H1 (cell line): ENCODE measurements around the gene ITGA6. TPM values are rescaled to one million over a fixed set of nuclear protein-coding genes. Genes with fewer than 3 reads are reported as not detected.

ENCODE experiments used
- CTCF ChIA-PET: fragments of 300-600 bp; sonication (Branson Sonifier 250); formaldehyde crosslinking; loops from one replicate; lab custom pipeline; 2021; ENCODE audit not compliant: partially characterized antibody; lab: Charles Lee
- POLR2A ChIA-PET: fragments of 300-600 bp; sonication (Branson Sonifier 250); formaldehyde crosslinking; loops from one replicate; lab custom pipeline; 2021; ENCODE audit warnings: inconsistent platforms; ENCODE audit not compliant: partially characterized antibody; lab: Charles Lee
- DNase-seq, 2 experiments: peaks; one replicate each; pipeline versions ENCODE4 v3.0.0 to v3.0.0-alpha.2; 2010 to 2022; ENCODE audit warnings: low spot score in 2 of 2, low read depth in 1 of 2, mixed read lengths in 1 of 2
- FAIRE-seq: peaks from 2 replicates; lab custom pipeline; 2011; peaks lifted over from hg19 to GRCh38; lab: Jason Lieb, UNC
- H2AFZ ChIP-seq: 2 replicates; pipeline ENCODE4 v1.8.1; 2012; ENCODE audit warnings: low read length, inconsistent platforms
- H2AK5ac ChIP-seq: 2 replicates; pipeline ENCODE4 v1.6.1; 2013; ENCODE audit warnings: low read depth, low read length
- H2BK120ac ChIP-seq: replicated peaks from 2 replicates; pipeline ENCODE3; 2013; ENCODE audit warnings: low read depth, low read length, inconsistent platforms
- H2BK12ac ChIP-seq: 2 replicates; pipeline ENCODE4 v1.6.1; 2013; ENCODE audit warnings: low read depth, low read length
- H2BK15ac ChIP-seq: 2 replicates; pipeline ENCODE4 v1.6.1; 2013; ENCODE audit warnings: low read length
- H2BK20ac ChIP-seq: 2 replicates; pipeline ENCODE4 v1.6.1; 2013; ENCODE audit warnings: low read length
- H2BK5ac ChIP-seq: 2 replicates; pipeline ENCODE4 v1.6.1; 2013; ENCODE audit warnings: low read depth, low read length
- H3K14ac ChIP-seq: 2 replicates; pipeline ENCODE4 v1.6.1; 2013; ENCODE audit warnings: inconsistent platforms; ENCODE audit not compliant: insufficient read length
- H3K18ac ChIP-seq: 2 replicates; pipeline ENCODE4 v1.6.1; 2013; ENCODE audit warnings: low read length; ENCODE audit errors: extremely low read depth
- H3K23ac ChIP-seq: 2 replicates; pipeline ENCODE4 v1.6.1; 2013; ENCODE audit warnings: inconsistent platforms; ENCODE audit not compliant: insufficient read length
- H3K23me2 ChIP-seq: 2 replicates; pipeline ENCODE4 v1.6.1; 2013; ENCODE audit warnings: low read depth, low read length
- H3K27ac ChIP-seq: 2 replicates; pipeline ENCODE4 v1.6.1; 2011; ENCODE audit warnings: low read depth, low read length, inconsistent platforms
- H3K27me3 ChIP-seq, 4 experiments: replicated peaks in 1 of 4; 1 replicate in 1 of 4; 2 replicates in 3 of 4; pipeline versions ENCODE4 v1.6.1 to v1.8.1; 2011 to 2013; ENCODE audit warnings: low read length in 3 of 4, mild to moderate bottlenecking in 3 of 4, inconsistent platforms in 2 of 4, mixed read lengths in 2 of 4, moderate library complexity in 1 of 4; ENCODE audit not compliant: control insufficient read depth in 3 of 4, insufficient read depth in 3 of 4; ENCODE audit errors: extremely low read depth in 1 of 4
- H3K36me3 ChIP-seq, 4 experiments: 2 replicates each; pipeline versions ENCODE4 v1.6.1 to v1.8.1; 2011 to 2013; ENCODE audit warnings: mild to moderate bottlenecking in 4 of 4, low read length in 3 of 4, moderate library complexity in 2 of 4, control low read depth in 1 of 4, inconsistent platforms in 1 of 4; ENCODE audit not compliant: insufficient read depth in 4 of 4, control insufficient read depth in 2 of 4
- H3K4ac ChIP-seq: replicated peaks from 2 replicates; pipeline ENCODE3; 2013; ENCODE audit warnings: low read length, low read depth, mixed read lengths, inconsistent platforms; ENCODE audit not compliant: insufficient read length
- H3K4me1 ChIP-seq, 4 experiments: replicated peaks in 1 of 4; 1 replicate in 1 of 4; 2 replicates in 3 of 4; pipeline versions ENCODE4 v1.6.1 to v1.8.1; 2011 to 2013; ENCODE audit warnings: low read length in 3 of 4, inconsistent platforms in 2 of 4, mixed read lengths in 1 of 4; ENCODE audit not compliant: insufficient read depth in 4 of 4, control insufficient read depth in 3 of 4
- H3K4me2 ChIP-seq, 2 experiments: 2 replicates each; pipeline versions ENCODE4 v1.6.1 to v1.8.1; 2011 to 2013; ENCODE audit warnings: low read depth in 2 of 2, low read length in 2 of 2, control low read depth in 1 of 2, inconsistent platforms in 1 of 2, mild to moderate bottlenecking in 1 of 2; ENCODE audit not compliant: insufficient read depth in 1 of 2
- H3K4me3 ChIP-seq, 4 experiments: fragments of 200-600, 300-600 bp in 1 of 4; sonication (generic), shearing (Covaris generic), sonication (Bioruptor Twin) in 1 of 4; 2 replicates each; pipeline versions ENCODE4 v1.5.1 to v1.8.1; 2011 to 2016; ENCODE audit warnings: low read length in 4 of 4, low read depth in 3 of 4, control low read depth in 2 of 4, inconsistent platforms in 2 of 4, mild to moderate bottlenecking in 2 of 4, mixed read lengths in 1 of 4, moderate library complexity in 1 of 4; ENCODE audit not compliant: insufficient read depth in 2 of 4; ENCODE audit errors: extremely low read depth in 1 of 4
- H3K56ac ChIP-seq: replicated peaks from 2 replicates; pipeline ENCODE3; 2013; ENCODE audit warnings: low read depth, mild to moderate bottlenecking, mixed read lengths, low read length, inconsistent platforms; ENCODE audit not compliant: insufficient read length
- H3K79me1 ChIP-seq: 2 replicates; pipeline ENCODE4 v1.6.1; 2013; ENCODE audit warnings: low read depth, low read length, control low read depth
- H3K79me2 ChIP-seq, 2 experiments: 2 replicates each; pipeline versions ENCODE4 v1.6.1 to v1.8.1; 2012 to 2013; ENCODE audit warnings: low read length in 2 of 2, mild to moderate bottlenecking in 2 of 2, inconsistent platforms in 1 of 2; ENCODE audit not compliant: insufficient read depth in 2 of 2, control insufficient read depth in 1 of 2
- H3K9ac ChIP-seq, 4 experiments: replicated peaks in 1 of 4; 1 replicate in 1 of 4; 2 replicates in 3 of 4; pipeline versions ENCODE4 v1.6.1 to v1.8.1; 2011 to 2013; ENCODE audit warnings: low read depth in 3 of 4, low read length in 3 of 4, control low read depth in 2 of 4, mild to moderate bottlenecking in 2 of 4, moderate library complexity in 2 of 4, inconsistent platforms in 1 of 4; ENCODE audit errors: extremely low read depth in 1 of 4
- H3K9me3 ChIP-seq, 2 experiments: 2 replicates each; pipeline versions ENCODE4 v1.6.1 to v1.8.1; 2012 to 2013; ENCODE audit warnings: mild to moderate bottlenecking in 2 of 2, moderate library complexity in 2 of 2, control low read depth in 1 of 2, inconsistent platforms in 1 of 2, low read depth in 1 of 2, low read length in 1 of 2, mixed read lengths in 1 of 2; ENCODE audit not compliant: insufficient read depth in 2 of 2
- H4K20me1 ChIP-seq, 2 experiments: replicated peaks in 1 of 2; 2 replicates each; pipeline versions ENCODE3 to v1.8.1; 2011 to 2013; ENCODE audit warnings: inconsistent platforms in 2 of 2, low read length in 2 of 2, mild to moderate bottlenecking in 1 of 2; ENCODE audit not compliant: insufficient read depth in 2 of 2, control insufficient read depth in 1 of 2
- H4K5ac ChIP-seq: 2 replicates; pipeline ENCODE4 v1.6.1; 2013; ENCODE audit warnings: low read length, low read depth, mixed read lengths, inconsistent platforms; ENCODE audit not compliant: insufficient read length
- H4K8ac ChIP-seq: 2 replicates; pipeline ENCODE4 v1.8.0; 2013; ENCODE audit warnings: mild to moderate bottlenecking, moderate library complexity, low read length, inconsistent platforms; ENCODE audit not compliant: insufficient read depth; ENCODE audit errors: extremely low read depth
- H4K91ac ChIP-seq: replicated peaks from 2 replicates; pipeline ENCODE3; 2013; ENCODE audit warnings: low read length, mixed read lengths, inconsistent platforms; ENCODE audit not compliant: insufficient read length
- POU5F1 ChIP-seq: IDR thresholded peaks from 2 replicates; pipeline ENCODE4 v1.6.1; 2011; ENCODE audit warnings: low read depth, mild to moderate bottlenecking, low read length, moderate library complexity
- WGBS, 2 experiments: shearing (Covaris generic) in 1 of 2; methylation state at CpG; one replicate each; pipeline versions ENCODE4 v1.1.6 to v1.1.7; 2013 to 2015; ENCODE audit warnings: low lambda C conversion rate in 2 of 2, mixed read lengths in 2 of 2, inconsistent platforms in 1 of 2, low coverage in 1 of 2, missing lambda C conversion rate in 1 of 2; ENCODE audit not compliant: insufficient replicate concordance in 2 of 2, insufficient coverage in 1 of 2, insufficient read length in 1 of 2; ENCODE audit errors: extremely low coverage in 1 of 2, missing lambda C conversion rate in 1 of 2; 5-methylcytosine and 5-hydroxymethylcytosine counted together
- polyA plus RNA-seq, 7 experiments: library from polyadenylated mRNA; depleted of rRNA in 3 of 7; stranded (reverse) in 5 of 7; unstranded in 2 of 7; fragments of >200 nt in 5 of 7; fragments of 200-250 nt in 2 of 7; gene quantifications; 1 replicate in 5 of 7; 2 replicates in 1 of 7; 4 replicates in 1 of 7; pipeline versions ENCODE4 v1.2.1 to v1.2.3, GENCODE V29; 2011 to 2013; ENCODE audit warnings: missing spikeins in 2 of 7, mixed read lengths in 2 of 7
- total RNA-seq: library from RNA; stranded (reverse); fragmentation: NEBNext Ultra II Directional; extraction: Animal tissue kit (Norgen Biotek cat#: 25700); gene quantifications from 2 replicates; pipeline ENCODE4 v1.2.1, GENCODE V29; 2021

ITGA6 gene
- total and polyA plus RNA-seq, 2 of the 8 experiments (the other 6 are each of a cell fraction or from before 2014, with no cell fraction given): 26.9 to 118 TPM

GRCh38 chr2:172395503-172395902 is 31.9 kb upstream of the ITGA6 start:
- ChIA-PET CTCF (interaction anchor here (0.8 to 2.1 kb wide), 4 partner anchors 14 to 223 kb away, joined by 3 to 12 read pairs (median 4); no protein-coding TSS in a partner anchor), POLR2A (interaction anchor here (2.6 kb wide), 1 partner anchor 14 kb away, joined by 10 read pairs; no protein-coding TSS in a partner anchor)
- Histone ChIP-seq H2AK5ac (no peak overlapping the region), H3K4me1 (no peaks in the 10 kb centered on the region; a peak in 1 of 7 replicates), H3K27ac (no peak overlapping the region), H2AFZ (no peak overlapping the region), H3K9ac (no peak overlapping the region), H2BK5ac (no peak overlapping the region), H3K9me3 (no peaks in the 10 kb centered on the region), H3K56ac (no peak overlapping the region), H3K27me3 (no peaks in the 10 kb centered on the region), H3K14ac (no peak overlapping the region), H2BK12ac (no peak overlapping the region), H4K20me1 (no peaks in the 10 kb centered on the region), H2BK120ac (no peak overlapping the region), H2BK20ac (no peak overlapping the region), H3K79me2 (no peaks in the 10 kb centered on the region), H3K4me3 (no peak overlapping the region), H4K5ac (no peak overlapping the region), H3K79me1 (no peaks in the 10 kb centered on the region), H3K18ac (no peak overlapping the region), H3K23ac (no peak overlapping the region), H3K4ac (no peak overlapping the region), H3K36me3 (no peaks in the 10 kb centered on the region), H4K91ac (no peak overlapping the region), H3K4me2 (no peak overlapping the region), H4K8ac (no peak overlapping the region), H2BK15ac (no peak overlapping the region), H3K23me2 (no peaks in the 10 kb centered on the region)
- 86% methylated on average over 3 of the region's 3 CpGs; no CpG with 5 or more reads in 1 of the 2 experiments for WGBS, 2 experiments
- no peak for TF ChIP-seq POU5F1
- DNase-seq (no peak), FAIRE-seq (no peak)
